COR-L47 (cell line): ENCODE measurements around the gene BARX2.

Experiments used
- DNase-seq: peaks from one replicate; lab custom pipeline; 2025; lab: John Stamatoyannopoulos, UW

The BARX2 gene

GRCh38 chr11:129440028-129440713, 64.5 kb downstream of the BARX2 start:
- DNase-seq = no peak

- no peak for DNase-seq
These were observed 66.5 kb downstream of the BARX2 start for GRCh38 chr11:129442171-129442570.

- DNase-seq = no peak
These were observed 67.6 kb downstream of the BARX2 start for GRCh38 chr11:129443276-129443675.

GRCh38 chr11:129444274-129444673, 68.6 kb downstream of the BARX2 start:
- no peak for DNase-seq

GRCh38 chr11:129445226-129445625, 69.6 kb downstream of the BARX2 start:
- DNase-seq = no peak

- DNase-seq = no peak
These were observed 70.9 kb downstream of the BARX2 start for GRCh38 chr11:129446572-129446971.

GRCh38 chr11:129447654-129448239, 72.1 kb downstream of the BARX2 start:
- no peak for DNase-seq

- DNase-seq = no peak
These were observed 75.9 kb downstream of the BARX2 start for GRCh38 chr11:129451524-129451923.

- DNase-seq = no peak
These were observed 77.7 kb downstream of the BARX2 start for GRCh38 chr11:129453293-129453721.

- no peak for DNase-seq
These were observed 79.5 kb downstream of the BARX2 start for GRCh38 chr11:129455101-129455500.

- no peak for DNase-seq
These were observed 80.4 kb downstream of the BARX2 start for GRCh38 chr11:129455756-129456655.

GRCh38 chr11:129457321-129457720, 81.7 kb downstream of the BARX2 start:
- DNase-seq = no peak

- no peak for DNase-seq
These were observed 82.6 kb downstream of the BARX2 start for GRCh38 chr11:129458278-129458677.

- DNase-seq = no peak
These were observed 83.3 kb downstream of the BARX2 start for GRCh38 chr11:129458756-129459535.

- DNase-seq = no peak
These were observed 85.1 kb downstream of the BARX2 start for GRCh38 chr11:129460714-129461113.

GRCh38 chr11:129484068-129484467, 108.4 kb downstream of the BARX2 start:
- DNase-seq = no peak

- DNase-seq = no peak
These were observed 113.6 kb downstream of the BARX2 start for GRCh38 chr11:129489249-129489648.

- no peak for DNase-seq
These were observed 114.4 kb downstream of the BARX2 start for GRCh38 chr11:129490004-129490403.

GRCh38 chr11:129493746-129494145, 118.1 kb downstream of the BARX2 start:
- no peak for DNase-seq
